Measurements from ENCODE around the gene PLA2G6.

DNA sequence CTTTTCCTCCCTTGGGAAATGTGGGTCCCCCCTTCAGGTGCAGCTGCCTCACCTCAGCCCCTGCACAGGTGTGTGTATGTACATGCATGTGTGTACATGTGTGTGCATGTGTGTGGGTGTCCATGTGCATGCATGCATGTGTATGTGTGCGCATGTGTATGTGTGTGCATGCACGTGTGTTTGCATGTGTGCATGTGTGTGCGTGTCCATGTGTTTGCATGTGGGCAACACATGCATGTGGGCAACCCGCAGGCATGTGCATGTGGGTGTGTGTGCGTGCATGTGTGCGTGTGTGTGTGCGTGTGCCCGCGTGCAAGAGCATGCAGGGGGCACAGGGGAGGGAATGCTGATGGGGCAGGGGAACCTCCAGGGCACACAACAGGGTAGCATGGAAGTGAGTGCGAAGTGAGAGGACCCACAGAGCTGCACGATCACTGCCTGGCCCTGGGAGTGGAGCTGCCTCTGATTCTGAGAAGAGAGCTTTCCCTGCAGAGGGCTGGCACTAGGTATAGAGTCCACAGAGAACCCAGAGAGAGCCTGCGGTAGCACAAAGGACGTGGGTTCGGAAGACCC, 56.5 kb downstream of the PLA2G6 start:
- TF ChIP-seq, protein P1, sequence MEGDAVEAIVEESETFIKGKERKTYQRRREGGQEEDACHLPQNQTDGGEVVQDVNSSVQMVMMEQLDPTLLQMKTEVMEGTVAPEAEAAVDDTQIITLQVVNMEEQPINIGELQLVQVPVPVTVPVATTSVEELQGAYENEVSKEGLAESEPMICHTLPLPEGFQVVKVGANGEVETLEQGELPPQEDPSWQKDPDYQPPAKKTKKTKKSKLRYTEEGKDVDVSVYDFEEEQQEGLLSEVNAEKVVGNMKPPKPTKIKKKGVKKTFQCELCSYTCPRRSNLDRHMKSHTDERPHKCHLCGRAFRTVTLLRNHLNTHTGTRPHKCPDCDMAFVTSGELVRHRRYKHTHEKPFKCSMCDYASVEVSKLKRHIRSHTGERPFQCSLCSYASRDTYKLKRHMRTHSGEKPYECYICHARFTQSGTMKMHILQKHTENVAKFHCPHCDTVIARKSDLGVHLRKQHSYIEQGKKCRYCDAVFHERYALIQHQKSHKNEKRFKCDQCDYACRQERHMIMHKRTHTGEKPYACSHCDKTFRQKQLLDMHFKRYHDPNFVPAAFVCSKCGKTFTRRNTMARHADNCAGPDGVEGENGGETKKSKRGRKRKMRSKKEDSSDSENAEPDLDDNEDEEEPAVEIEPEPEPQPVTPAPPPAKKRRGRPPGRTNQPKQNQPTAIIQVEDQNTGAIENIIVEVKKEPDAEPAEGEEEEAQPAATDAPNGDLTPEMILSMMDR (conservative IDR thresholded peaks at IDR 0.05): no peak
- no peak for TF ChIP-seq EZH2 (IDR thresholded peaks at IDR 0.05; ENCODE audit: low read depth)
